Measurements from ENCODE around the gene GLRX5.

GLRX5 gene

GRCh38 chr14:95519699-95520098 is 15.2 kb upstream of the GLRX5 start:
- DNase-seq, result peak; percentile 68

GRCh38 chr14:95520346-95520745 is 14.5 kb upstream of the GLRX5 start:
- no peak for DNase-seq

GRCh38 chr14:95521001-95521400 is 13.8 kb upstream of the GLRX5 start:
- DNase-seq, result no peak

GRCh38 chr14:95522116-95522515 is 12.7 kb upstream of the GLRX5 start:
- no peak for DNase-seq

GRCh38 chr14:95522556-95522955 is 12.3 kb upstream of the GLRX5 start:
- no peak for DNase-seq

GRCh38 chr14:95523051-95523814 is 11.6 kb upstream of the GLRX5 start:
- no peak for DNase-seq

GRCh38 chr14:95523815-95524448 is 10.9 kb upstream of the GLRX5 start:
- DNase-seq, result no peak

GRCh38 chr14:95524706-95525512 is 9.9 kb upstream of the GLRX5 start:
- DNase-seq, result no peak

GRCh38 chr14:95525999-95526398 is 8.9 kb upstream of the GLRX5 start:
- no peak for DNase-seq

- no peak for DNase-seq
Observed at GRCh38 chr14:95526483-95527386, 8.1 kb upstream of the GLRX5 start.

- DNase-seq, result peak; percentile 76
Observed at GRCh38 chr14:95527387-95528002, 7.4 kb upstream of the GLRX5 start.

- DNase-seq, result no peak
Observed at GRCh38 chr14:95529216-95529615, 5.6 kb upstream of the GLRX5 start.

GRCh38 chr14:95530473-95531276 is 4.2 kb upstream of the GLRX5 start:
- no peak for DNase-seq

GRCh38 chr14:95531473-95531872 is 3.4 kb upstream of the GLRX5 start:
- DNase-seq, result no peak

- no peak for DNase-seq
Observed at GRCh38 chr14:95531969-95532368, 2.9 kb upstream of the GLRX5 start.

- DNase-seq, result no peak
Observed at GRCh38 chr14:95533391-95533821, 1.4 kb upstream of the GLRX5 start.

- no peak for DNase-seq
Observed at GRCh38 chr14:95533822-95534221, 1.0 kb upstream of the GLRX5 start.

GRCh38 chr14:95535226-95536021 is 574 bp downstream of the GLRX5 start:
- DNase-seq, result no peak

GRCh38 chr14:95536036-95536593 is 1.3 kb downstream of the GLRX5 start:
- DNase-seq, result no peak

GRCh38 chr14:95536671-95537070 is 1.8 kb downstream of the GLRX5 start:
- DNase-seq, result no peak
